Measurements from ENCODE around the gene TMEM40. TPM values are rescaled to one million over a fixed set of nuclear protein-coding genes. Genes with fewer than 3 reads are reported as not detected.

TMEM40 gene
- total and polyA plus RNA-seq, 9 of the 15 experiments (the other 6 are each of a cell fraction or from before 2014, with no cell fraction given) = 0.11 to 0.31 (median 0.14) TPM; not detected in 6

DNA sequence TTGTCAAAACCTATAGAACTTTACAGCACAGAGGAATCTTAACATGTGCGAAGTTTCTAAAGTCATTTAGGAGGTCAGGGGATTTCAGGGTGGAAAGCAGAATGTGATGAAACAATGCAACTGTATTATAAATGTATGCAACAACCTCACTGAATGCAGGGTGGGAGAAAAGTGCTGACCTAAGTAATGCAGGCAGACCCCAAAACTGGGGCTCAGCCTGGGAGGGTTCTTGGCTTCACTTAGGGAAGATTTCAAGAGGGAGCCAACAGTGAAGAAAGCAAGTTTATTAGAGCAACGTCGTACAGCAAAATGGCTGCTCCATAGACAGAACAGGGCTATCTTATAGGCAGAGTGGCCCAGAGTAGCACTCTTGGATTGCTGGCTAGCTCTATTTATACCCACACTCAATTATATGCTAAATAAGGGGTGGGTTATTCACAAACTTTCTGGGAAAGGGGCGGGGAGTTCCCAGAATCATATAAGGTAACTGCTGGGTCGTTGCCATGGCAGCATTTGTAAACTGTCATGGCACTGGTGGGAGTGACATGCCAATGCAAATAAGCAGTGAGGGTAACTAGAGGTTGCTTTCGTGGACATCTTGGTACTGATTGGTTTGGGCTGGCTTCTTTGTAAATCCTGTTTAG, 23.2 kb upstream of the TMEM40 start (continued):
- TF ChIP-seq FOSL1 (tag; conservative IDR thresholded peaks at IDR 0.05) (no peak), ZNF232 (CRISPR knock-in tag; IDR thresholded peaks at IDR 0.05) (no peak), FOXJ2 (tag; IDR thresholded peaks at IDR 0.05) (peak; percentile 87), ZNF24 (IDR thresholded peaks at IDR 0.05) (no peak), MAFF (IDR thresholded peaks at IDR 0.05; ENCODE audit: low read length) (no peak)
- TF ChIP-seq, protein P1, sequence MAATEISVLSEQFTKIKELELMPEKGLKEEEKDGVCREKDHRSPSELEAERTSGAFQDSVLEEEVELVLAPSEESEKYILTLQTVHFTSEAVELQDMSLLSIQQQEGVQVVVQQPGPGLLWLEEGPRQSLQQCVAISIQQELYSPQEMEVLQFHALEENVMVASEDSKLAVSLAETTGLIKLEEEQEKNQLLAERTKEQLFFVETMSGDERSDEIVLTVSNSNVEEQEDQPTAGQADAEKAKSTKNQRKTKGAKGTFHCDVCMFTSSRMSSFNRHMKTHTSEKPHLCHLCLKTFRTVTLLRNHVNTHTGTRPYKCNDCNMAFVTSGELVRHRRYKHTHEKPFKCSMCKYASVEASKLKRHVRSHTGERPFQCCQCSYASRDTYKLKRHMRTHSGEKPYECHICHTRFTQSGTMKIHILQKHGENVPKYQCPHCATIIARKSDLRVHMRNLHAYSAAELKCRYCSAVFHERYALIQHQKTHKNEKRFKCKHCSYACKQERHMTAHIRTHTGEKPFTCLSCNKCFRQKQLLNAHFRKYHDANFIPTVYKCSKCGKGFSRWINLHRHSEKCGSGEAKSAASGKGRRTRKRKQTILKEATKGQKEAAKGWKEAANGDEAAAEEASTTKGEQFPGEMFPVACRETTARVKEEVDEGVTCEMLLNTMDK (IDR thresholded peaks at IDR 0.05; ENCODE audit: borderline replicate concordance, insufficient read depth, low read depth, low read length, poor library complexity, severe bottlenecking) = no peak
- TF ChIP-seq, protein P2, sequence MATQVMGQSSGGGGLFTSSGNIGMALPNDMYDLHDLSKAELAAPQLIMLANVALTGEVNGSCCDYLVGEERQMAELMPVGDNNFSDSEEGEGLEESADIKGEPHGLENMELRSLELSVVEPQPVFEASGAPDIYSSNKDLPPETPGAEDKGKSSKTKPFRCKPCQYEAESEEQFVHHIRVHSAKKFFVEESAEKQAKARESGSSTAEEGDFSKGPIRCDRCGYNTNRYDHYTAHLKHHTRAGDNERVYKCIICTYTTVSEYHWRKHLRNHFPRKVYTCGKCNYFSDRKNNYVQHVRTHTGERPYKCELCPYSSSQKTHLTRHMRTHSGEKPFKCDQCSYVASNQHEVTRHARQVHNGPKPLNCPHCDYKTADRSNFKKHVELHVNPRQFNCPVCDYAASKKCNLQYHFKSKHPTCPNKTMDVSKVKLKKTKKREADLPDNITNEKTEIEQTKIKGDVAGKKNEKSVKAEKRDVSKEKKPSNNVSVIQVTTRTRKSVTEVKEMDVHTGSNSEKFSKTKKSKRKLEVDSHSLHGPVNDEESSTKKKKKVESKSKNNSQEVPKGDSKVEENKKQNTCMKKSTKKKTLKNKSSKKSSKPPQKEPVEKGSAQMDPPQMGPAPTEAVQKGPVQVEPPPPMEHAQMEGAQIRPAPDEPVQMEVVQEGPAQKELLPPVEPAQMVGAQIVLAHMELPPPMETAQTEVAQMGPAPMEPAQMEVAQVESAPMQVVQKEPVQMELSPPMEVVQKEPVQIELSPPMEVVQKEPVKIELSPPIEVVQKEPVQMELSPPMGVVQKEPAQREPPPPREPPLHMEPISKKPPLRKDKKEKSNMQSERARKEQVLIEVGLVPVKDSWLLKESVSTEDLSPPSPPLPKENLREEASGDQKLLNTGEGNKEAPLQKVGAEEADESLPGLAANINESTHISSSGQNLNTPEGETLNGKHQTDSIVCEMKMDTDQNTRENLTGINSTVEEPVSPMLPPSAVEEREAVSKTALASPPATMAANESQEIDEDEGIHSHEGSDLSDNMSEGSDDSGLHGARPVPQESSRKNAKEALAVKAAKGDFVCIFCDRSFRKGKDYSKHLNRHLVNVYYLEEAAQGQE (IDR thresholded peaks at IDR 0.05; ENCODE audit: borderline replicate concordance) = no peak
- TF ChIP-seq, protein P2 (CRISPR knock-in tag; IDR thresholded peaks at IDR 0.05; ENCODE audit: low read depth) = no peak
- TF ChIP-seq, protein P3, sequence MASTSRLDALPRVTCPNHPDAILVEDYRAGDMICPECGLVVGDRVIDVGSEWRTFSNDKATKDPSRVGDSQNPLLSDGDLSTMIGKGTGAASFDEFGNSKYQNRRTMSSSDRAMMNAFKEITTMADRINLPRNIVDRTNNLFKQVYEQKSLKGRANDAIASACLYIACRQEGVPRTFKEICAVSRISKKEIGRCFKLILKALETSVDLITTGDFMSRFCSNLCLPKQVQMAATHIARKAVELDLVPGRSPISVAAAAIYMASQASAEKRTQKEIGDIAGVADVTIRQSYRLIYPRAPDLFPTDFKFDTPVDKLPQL (IDR thresholded peaks at IDR 0.05; ENCODE audit: extremely low read depth, insufficient read length) = no peak
